ENCODE data around the gene TCF4. TPM values are rescaled to one million over a fixed set of nuclear protein-coding genes. Genes with fewer than 3 reads are reported as not detected.

TCF4 gene
- total and polyA plus RNA-seq, 2 donors (not counting 1 experiment from before 2014, with no cell fraction given) = 68.5 to 353 TPM

DNA sequence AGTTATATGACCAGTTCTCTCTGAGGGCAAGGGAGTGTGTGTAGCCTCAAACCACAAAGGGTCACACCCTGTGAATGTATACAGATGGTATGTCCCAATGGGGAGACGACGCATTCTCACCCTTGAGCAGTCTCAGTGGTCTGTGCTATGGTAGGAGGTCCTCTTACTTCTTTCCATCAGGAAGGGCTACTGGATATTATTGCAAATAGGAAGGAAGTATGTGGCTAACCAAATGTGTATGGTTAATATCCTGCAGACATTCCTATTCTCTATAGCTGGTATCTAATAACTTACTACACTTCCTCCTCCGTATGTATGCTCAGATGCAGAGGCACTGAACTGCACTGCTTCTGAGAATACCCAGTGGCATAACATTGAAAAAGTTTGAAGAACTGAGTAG, 322.0 kb downstream of the TCF4 start:
- H3K79me2 ChIP-seq (ENCODE audit: control insufficient read depth, insufficient read depth, low read length) = peaks cover 63% of the 10 kb centered on the region
- POLR2A ChIA-PET = interaction anchor here (1.2 kb wide), 1 partner anchor 55 kb away, joined by 4 read pairs; no protein-coding TSS in a partner anchor
- H3K27ac ChIP-seq (ENCODE audit: low read length in 2 of 2) = peak overlapping the region; percentile 84 to 94
- Mint-ChIP-seq H3K9me3 (ENCODE audit: insufficient read depth) (no peaks in the 10 kb centered on the region), H3K4me3 (peak overlapping the region; percentile 69), H3K27ac (peak overlapping the region; percentile 91), H3K27me3 (no peaks in the 10 kb centered on the region), H3K4me1 (peaks cover 69% of the 10 kb centered on the region)
- peaks cover 59 to 63% of the 10 kb centered on the region in 2 donors for H3K4me1 ChIP-seq (ENCODE audit: control insufficient read depth in 2 of 2, insufficient read depth in 2 of 2, low read length in 2 of 2)
- CTCF ChIA-PET = interaction anchor here (1.2 to 6.1 kb wide), 5 partner anchors 10 to 56 kb away, joined by 3 to 57 read pairs (median 4); no protein-coding TSS in a partner anchor
- peaks cover 18 to 65% of the 10 kb centered on the region in 2 experiments for H3K36me3 ChIP-seq (replicated peaks in 1 of 2; ENCODE audit: control extremely low read depth in 1 of 2, control insufficient read depth in 1 of 2, extremely low read depth in 1 of 2, insufficient read depth in 2 of 2, low read length in 1 of 2)
- H3K27me3 ChIP-seq (replicated peaks in 1 of 4; ENCODE audit: control extremely low read depth in 1 of 4, control insufficient read depth in 3 of 4, insufficient read depth in 4 of 4, low read length in 3 of 4) = no peaks in the 10 kb centered on the region
- WGBS (ENCODE audit: insufficient coverage) = 17% methylated on average over 2 of the region's 3 CpGs
- TF ChIP-seq, protein P1, sequence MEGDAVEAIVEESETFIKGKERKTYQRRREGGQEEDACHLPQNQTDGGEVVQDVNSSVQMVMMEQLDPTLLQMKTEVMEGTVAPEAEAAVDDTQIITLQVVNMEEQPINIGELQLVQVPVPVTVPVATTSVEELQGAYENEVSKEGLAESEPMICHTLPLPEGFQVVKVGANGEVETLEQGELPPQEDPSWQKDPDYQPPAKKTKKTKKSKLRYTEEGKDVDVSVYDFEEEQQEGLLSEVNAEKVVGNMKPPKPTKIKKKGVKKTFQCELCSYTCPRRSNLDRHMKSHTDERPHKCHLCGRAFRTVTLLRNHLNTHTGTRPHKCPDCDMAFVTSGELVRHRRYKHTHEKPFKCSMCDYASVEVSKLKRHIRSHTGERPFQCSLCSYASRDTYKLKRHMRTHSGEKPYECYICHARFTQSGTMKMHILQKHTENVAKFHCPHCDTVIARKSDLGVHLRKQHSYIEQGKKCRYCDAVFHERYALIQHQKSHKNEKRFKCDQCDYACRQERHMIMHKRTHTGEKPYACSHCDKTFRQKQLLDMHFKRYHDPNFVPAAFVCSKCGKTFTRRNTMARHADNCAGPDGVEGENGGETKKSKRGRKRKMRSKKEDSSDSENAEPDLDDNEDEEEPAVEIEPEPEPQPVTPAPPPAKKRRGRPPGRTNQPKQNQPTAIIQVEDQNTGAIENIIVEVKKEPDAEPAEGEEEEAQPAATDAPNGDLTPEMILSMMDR (IDR thresholded peaks at IDR 0.05) = no peak
- no peak for TF ChIP-seq EZH2 (IDR thresholded peaks at IDR 0.05; ENCODE audit: borderline replicate concordance, insufficient read depth, low read depth, low read length, poor library complexity, severe bottlenecking)
- DNase-seq = peak; percentile 58
- no peaks in the 10 kb centered on the region for H3K9me3 ChIP-seq (ENCODE audit: control extremely low read depth in 1 of 3, control insufficient read depth in 2 of 3, insufficient read depth in 1 of 3, low read length in 2 of 3)
- intact Hi-C loops (cut with micrococcal nuclease) = loop anchor here (1.0 kb wide), 1 partner anchor 14 kb away; no protein-coding TSS in a partner anchor
- peak overlapping the region in 2 of 5 experiments; percentile 8 to 26 for H3K4me3 ChIP-seq (ENCODE audit: control extremely low read depth in 1 of 5, extremely low read depth in 1 of 5, insufficient read depth in 1 of 5, low read depth in 2 of 5, low read length in 4 of 5)
- H3K4me2 ChIP-seq (replicated peaks; ENCODE audit: low read depth, low read length, poor library complexity, severe bottlenecking) = peak overlapping the region; percentile 62
- H2AFZ ChIP-seq (ENCODE audit: insufficient read depth, low read depth, low read length, poor library complexity, severe bottlenecking) = no peak overlapping the region
- peaks cover 7% of the 10 kb centered on the region for H4K20me1 ChIP-seq (ENCODE audit: control insufficient read depth, insufficient read depth, low read length, poor library complexity, severe bottlenecking)
- H3K9ac ChIP-seq (ENCODE audit: low read length) = peak overlapping the region; percentile 3
- ATAC-seq (ENCODE audit: low read depth) = peak; percentile 31

DNA sequence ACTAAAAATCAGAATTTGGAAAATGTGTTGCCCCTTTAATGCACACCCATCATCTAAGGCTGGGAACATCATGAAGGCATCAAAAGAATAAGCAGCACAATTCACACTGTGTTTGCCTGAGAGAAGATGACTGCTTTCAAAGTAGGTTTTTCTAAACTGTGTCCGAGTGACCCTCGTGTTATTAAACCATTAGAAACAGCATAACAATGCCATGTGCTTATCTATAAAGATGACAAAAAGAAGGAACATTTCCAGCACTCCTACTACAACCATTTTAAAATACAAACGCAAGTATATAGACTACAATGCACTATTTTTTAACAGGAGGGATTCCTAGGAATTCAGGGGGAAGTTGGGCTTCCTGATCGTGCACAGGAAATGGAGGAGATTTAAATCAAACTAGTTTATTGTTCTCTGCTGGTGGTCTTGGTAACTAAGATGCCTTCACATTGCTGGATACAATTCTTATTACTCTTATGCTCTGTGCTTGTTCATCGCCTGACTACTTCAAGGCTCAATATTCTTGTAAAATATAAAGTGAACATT, 322.8 kb downstream of the TCF4 start:
- ATAC-seq (ENCODE audit: low read depth) (no peak), DNase-seq (no peak)
- peak overlapping the region; percentile 62 for H3K4me2 ChIP-seq (replicated peaks; ENCODE audit: low read depth, low read length, poor library complexity, severe bottlenecking)
- H3K27me3 ChIP-seq (replicated peaks in 1 of 4; ENCODE audit: control extremely low read depth in 1 of 4, control insufficient read depth in 3 of 4, insufficient read depth in 4 of 4, low read length in 3 of 4) = no peaks in the 10 kb centered on the region
- Mint-ChIP-seq H3K4me1 (peaks cover 66% of the 10 kb centered on the region), H3K4me3 (peak overlapping the region; percentile 58), H3K27me3 (no peaks in the 10 kb centered on the region), H3K9me3 (ENCODE audit: insufficient read depth) (no peaks in the 10 kb centered on the region), H3K27ac (peak overlapping the region; percentile 26)
- TF ChIP-seq, protein P1 (IDR thresholded peaks at IDR 0.05) = no peak
- TF ChIP-seq EZH2 (IDR thresholded peaks at IDR 0.05; ENCODE audit: borderline replicate concordance, insufficient read depth, low read depth, low read length, poor library complexity, severe bottlenecking) = no peak
- peaks cover 10% of the 10 kb centered on the region for H4K20me1 ChIP-seq (ENCODE audit: control insufficient read depth, insufficient read depth, low read length, poor library complexity, severe bottlenecking)
- H3K9me3 ChIP-seq (ENCODE audit: control extremely low read depth in 1 of 3, control insufficient read depth in 2 of 3, insufficient read depth in 1 of 3, low read length in 2 of 3) = no peaks in the 10 kb centered on the region
- intact Hi-C loops (cut with micrococcal nuclease) = no loop called here
- H3K36me3 ChIP-seq (replicated peaks in 1 of 2; ENCODE audit: control extremely low read depth in 1 of 2, control insufficient read depth in 1 of 2, extremely low read depth in 1 of 2, insufficient read depth in 2 of 2, low read length in 1 of 2) = peaks cover 18 to 65% of the 10 kb centered on the region in 2 experiments
- H3K4me1 ChIP-seq (ENCODE audit: control insufficient read depth in 2 of 2, insufficient read depth in 2 of 2, low read length in 2 of 2) = peaks cover 59 to 63% of the 10 kb centered on the region in 2 donors
- peak overlapping the region in 1 of 2 donors; percentile 94 for H3K27ac ChIP-seq (ENCODE audit: low read length in 2 of 2)
- H3K9ac ChIP-seq (ENCODE audit: low read length) = no peak overlapping the region
- peaks cover 70% of the 10 kb centered on the region for H3K79me2 ChIP-seq (ENCODE audit: control insufficient read depth, insufficient read depth, low read length)
- H3K4me3 ChIP-seq (ENCODE audit: control extremely low read depth in 1 of 5, extremely low read depth in 1 of 5, insufficient read depth in 1 of 5, low read depth in 2 of 5, low read length in 4 of 5) = no peak overlapping the region
- POLR2A ChIA-PET = no interaction called here
- CTCF ChIA-PET = interaction anchor here (1.6 kb wide), 1 partner anchor 15 kb away, joined by 5 read pairs; no protein-coding TSS in a partner anchor
- WGBS (ENCODE audit: insufficient coverage) = 80% methylated on average over 2 of the region's 5 CpGs
- H2AFZ ChIP-seq (ENCODE audit: insufficient read depth, low read depth, low read length, poor library complexity, severe bottlenecking) = no peak overlapping the region

Measured in B cell (primary cell).